Tibial nerve (tissue), 4 donors: Measurements from ENCODE around the gene MME. TPM values are rescaled to one million over a fixed set of nuclear protein-coding genes. Genes with fewer than 3 reads are reported as not detected.

Source experiments
- DNase-seq, 2 donors: peaks; one replicate each; pipeline ENCODE4 v3.0.0-alpha.2; 2019; ENCODE audit warnings: low spot score in 2 of 2
- H3K27ac ChIP-seq, 4 donors: fragments of 200-600 bp; sonication (generic) in 3 of 4; one replicate each; pipeline ENCODE4 v1.5.1; 2017 to 2019; ENCODE audit warnings: mild to moderate bottlenecking in 1 of 4
- H3K27me3 ChIP-seq, 2 donors: fragments of 200-600 bp; sonication (generic) in 1 of 2; one replicate each; pipeline versions ENCODE4 v1.5.1 to v1.6.0; 2017 to 2019
- H3K36me3 ChIP-seq, 3 donors: fragments of 200-600 bp; sonication (generic); one replicate each; pipeline ENCODE4 v1.5.1; 2018 to 2019
- H3K4me1 ChIP-seq, 4 donors: fragments of 200-600 bp; sonication (generic) in 3 of 4; one replicate each; pipeline ENCODE4 v1.5.1; 2017 to 2019
- H3K4me3 ChIP-seq, 4 donors: fragments of 200-600 bp; sonication (generic) in 3 of 4; one replicate each; pipeline ENCODE4 v1.5.1; 2017 to 2019; ENCODE audit warnings: mild to moderate bottlenecking in 1 of 4, moderate library complexity in 1 of 4
- H3K9me3 ChIP-seq, 4 donors: fragments of 200-600 bp; sonication (generic) in 3 of 4; one replicate each; pipeline ENCODE4 v1.5.1; 2017 to 2019
- CTCF ChIP-seq, 5 experiments: fragments of 200-600 bp in 3 of 5; fragments of 450-650 bp in 2 of 5; sonication (generic) in 3 of 5; IDR thresholded peaks; one replicate each; pipeline ENCODE4 v1.5.1; 2016 to 2019; ENCODE audit warnings: antibody characterized with exemption in 5 of 5, mild to moderate bottlenecking in 3 of 5, moderate library complexity in 2 of 5
- EP300 ChIP-seq, 2 donors: sonication (generic); formaldehyde crosslinking; IDR thresholded peaks; one replicate each; pipeline ENCODE4 v1.6.1; 2017; ENCODE audit warnings: antibody characterized with exemption in 2 of 2, mild to moderate bottlenecking in 1 of 2
- POLR2A ChIP-seq, 2 donors: fragments of 450-650 bp; IDR thresholded peaks; one replicate each; pipeline ENCODE4 v1.6.1; 2017; ENCODE audit warnings: antibody characterized with exemption in 2 of 2, mild to moderate bottlenecking in 2 of 2, moderate library complexity in 2 of 2
- WGBS, 2 donors: methylation state at CpG; one replicate each; pipeline ENCODE4 v1.1.5; 2018; 5-methylcytosine and 5-hydroxymethylcytosine counted together
- total RNA-seq, 4 donors: library from RNA; depleted of rRNA; stranded (reverse); fragments of >200 nt; gene quantifications; one replicate each; pipeline ENCODE4 v1.1.0, GENCODE V29; 2016

Gene MME
- total RNA-seq, 4 donors from 2014 or later: 47.7 to 127 (median 112) TPM

- H3K4me3 ChIP-seq: peak overlapping the region; percentile 57 to 72 (median 66)
- H3K4me1 ChIP-seq: peaks cover 0 to 11% (median 0%) of the 10 kb centered on the region in 4 donors
- DNase-seq: no peak
- H3K27me3 ChIP-seq: peaks cover 0 to 10% of the 10 kb centered on the region in 2 donors
- H3K36me3 ChIP-seq: no peaks in the 10 kb centered on the region
- TF ChIP-seq EP300 (IDR thresholded peaks at IDR 0.05) (no peak), POLR2A (IDR thresholded peaks at IDR 0.05) (no peak), CTCF (IDR thresholded peaks at IDR 0.05) (no peak)
- peak overlapping the region in 3 of 4 donors; percentile 55 to 74 (median 64) for H3K27ac ChIP-seq
- peaks cover 0 to 13% (median 3%) of the 10 kb centered on the region in 4 donors for H3K9me3 ChIP-seq
- 0 to 3% methylated on average over 6 to 16 of the region's 21 CpGs for WGBS, 2 donors
These were observed 712 bp upstream of the MME start for GRCh38 chr3:155079468-155079745.

- H3K4me3 ChIP-seq: peak overlapping the region; percentile 57 to 72 (median 66)
These were observed 573 bp downstream of the MME start for GRCh38 chr3:155080692-155081091.

GRCh38 chr3:155083313-155083905 is 3.3 kb downstream of the MME start:
- TF ChIP-seq CTCF (IDR thresholded peaks at IDR 0.05) (no peak), EP300 (IDR thresholded peaks at IDR 0.05) (no peak), POLR2A (IDR thresholded peaks at IDR 0.05) (no peak)
- Histone ChIP-seq H3K9me3 (no peaks in the 10 kb centered on the region), H3K27ac (no peak overlapping the region), H3K4me1 (peaks cover 0 to 11% (median 0%) of the 10 kb centered on the region in 4 donors), H3K27me3 (peaks cover 0 to 10% of the 10 kb centered on the region in 2 donors), H3K4me3 (no peak overlapping the region), H3K36me3 (peaks cover 0 to 5% (median 0%) of the 10 kb centered on the region in 3 donors)
- no peak for DNase-seq
- 77 to 78% methylated on average over 2 of the region's 2 CpGs for WGBS, 2 donors

More at GRCh38 chr3:155080692-155081091, 573 bp downstream of the MME start:
- peaks cover 0 to 11% (median 0%) of the 10 kb centered on the region in 4 donors for H3K4me1 ChIP-seq
- no peak for DNase-seq
- TF ChIP-seq POLR2A (IDR thresholded peaks at IDR 0.05) (no peak), CTCF (IDR thresholded peaks at IDR 0.05) (no peak), EP300 (IDR thresholded peaks at IDR 0.05) (no peak)
- H3K27ac ChIP-seq: peak overlapping the region in 3 of 4 donors; percentile 44 to 74 (median 64)
- peaks cover 0 to 5% (median 0%) of the 10 kb centered on the region in 3 donors for H3K36me3 ChIP-seq
- H3K9me3 ChIP-seq: peaks cover 0 to under 1% (median 0%) of the 10 kb centered on the region in 4 donors
- peaks cover 0 to 10% of the 10 kb centered on the region in 2 donors for H3K27me3 ChIP-seq
- WGBS, 2 donors: 23 to 35% methylated on average over 8 of the region's 8 CpGs

- Histone ChIP-seq H3K27me3 (no peaks in the 10 kb centered on the region), H3K9me3 (no peaks in the 10 kb centered on the region), H3K36me3 (peaks cover 0 to 5% (median 0%) of the 10 kb centered on the region in 3 donors), H3K27ac (no peak overlapping the region), H3K4me1 (no peaks in the 10 kb centered on the region), H3K4me3 (no peak overlapping the region)
- no peak for TF ChIP-seq CTCF (IDR thresholded peaks at IDR 0.05)
- no peak for TF ChIP-seq EP300 (IDR thresholded peaks at IDR 0.05)
- TF ChIP-seq POLR2A (IDR thresholded peaks at IDR 0.05): no peak
- DNase-seq: no peak
- WGBS, 2 donors: 31 to 52% methylated on average over 2 of the region's 2 CpGs
These were observed 4.4 kb downstream of the MME start for GRCh38 chr3:155084567-155084966.

- no peak for DNase-seq
- no peak for TF ChIP-seq EP300 (IDR thresholded peaks at IDR 0.05)
- TF ChIP-seq POLR2A (IDR thresholded peaks at IDR 0.05): no peak
- no peak for TF ChIP-seq CTCF (IDR thresholded peaks at IDR 0.05)
- Histone ChIP-seq H3K9me3 (no peaks in the 10 kb centered on the region), H3K4me3 (no peak overlapping the region), H3K36me3 (peaks cover 0 to 5% (median 0%) of the 10 kb centered on the region in 3 donors), H3K27ac (no peak overlapping the region), H3K4me1 (no peaks in the 10 kb centered on the region), H3K27me3 (no peaks in the 10 kb centered on the region)
- 90 to 91% methylated on average over 1 of the region's 1 CpG for WGBS, 2 donors
These were observed 5.9 kb downstream of the MME start for GRCh38 chr3:155086051-155086450.
